ENCODE measurements around the gene MCU.

MCU gene

DNA sequence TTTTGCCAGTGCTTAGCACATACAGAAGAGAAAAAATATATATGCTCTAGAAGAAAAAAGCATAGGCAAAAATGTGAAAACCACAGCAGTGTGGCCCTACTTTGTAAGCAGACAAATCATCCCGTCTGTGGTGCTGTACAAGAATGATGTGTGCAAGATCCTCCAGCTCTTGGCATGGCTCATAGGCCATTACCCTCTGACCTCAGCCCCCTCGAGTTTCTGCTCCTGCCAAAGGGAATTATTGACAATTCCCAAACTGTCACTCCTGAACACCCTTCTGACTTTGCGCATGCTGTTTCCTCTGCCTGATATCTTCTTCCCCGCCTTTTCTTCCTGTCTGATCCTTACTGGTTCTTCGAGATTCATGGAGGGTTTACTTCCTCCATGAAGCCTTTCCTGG, 235.5 kb downstream of the MCU start:
- no peak for DNase-seq (ENCODE audit: low spot score)
- in situ Hi-C loops (cut with MboI; ENCODE audit: low sequenced_read_pairs, unreplicated experiment) = no loop called here
- TF ChIP-seq, protein P1, sequence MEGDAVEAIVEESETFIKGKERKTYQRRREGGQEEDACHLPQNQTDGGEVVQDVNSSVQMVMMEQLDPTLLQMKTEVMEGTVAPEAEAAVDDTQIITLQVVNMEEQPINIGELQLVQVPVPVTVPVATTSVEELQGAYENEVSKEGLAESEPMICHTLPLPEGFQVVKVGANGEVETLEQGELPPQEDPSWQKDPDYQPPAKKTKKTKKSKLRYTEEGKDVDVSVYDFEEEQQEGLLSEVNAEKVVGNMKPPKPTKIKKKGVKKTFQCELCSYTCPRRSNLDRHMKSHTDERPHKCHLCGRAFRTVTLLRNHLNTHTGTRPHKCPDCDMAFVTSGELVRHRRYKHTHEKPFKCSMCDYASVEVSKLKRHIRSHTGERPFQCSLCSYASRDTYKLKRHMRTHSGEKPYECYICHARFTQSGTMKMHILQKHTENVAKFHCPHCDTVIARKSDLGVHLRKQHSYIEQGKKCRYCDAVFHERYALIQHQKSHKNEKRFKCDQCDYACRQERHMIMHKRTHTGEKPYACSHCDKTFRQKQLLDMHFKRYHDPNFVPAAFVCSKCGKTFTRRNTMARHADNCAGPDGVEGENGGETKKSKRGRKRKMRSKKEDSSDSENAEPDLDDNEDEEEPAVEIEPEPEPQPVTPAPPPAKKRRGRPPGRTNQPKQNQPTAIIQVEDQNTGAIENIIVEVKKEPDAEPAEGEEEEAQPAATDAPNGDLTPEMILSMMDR (IDR thresholded peaks at IDR 0.05; ENCODE audit: borderline replicate concordance, control extremely low read depth, extremely low read depth, insufficient read depth, missing control alignments) = no peak

DNA sequence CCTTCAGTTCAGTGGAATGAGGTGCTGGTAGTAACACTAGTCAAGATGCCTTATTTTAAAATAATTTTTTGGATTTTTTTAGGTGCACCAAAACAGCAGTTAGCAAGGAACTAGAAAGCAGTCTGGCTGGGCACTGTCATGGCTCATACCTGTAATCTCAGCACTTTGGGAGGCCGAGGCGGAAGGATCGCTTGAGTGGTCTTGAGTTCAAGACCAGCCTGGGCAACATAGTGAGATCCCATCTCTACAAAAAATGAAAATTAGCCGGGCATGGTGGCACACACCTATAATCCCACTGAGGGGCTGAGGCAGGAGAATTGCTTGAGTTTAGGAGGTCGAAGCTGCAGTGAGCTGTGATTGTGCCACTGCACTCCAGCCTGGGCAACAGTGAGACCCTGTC, 236.9 kb downstream of the MCU start:
- in situ Hi-C loops (cut with MboI; ENCODE audit: low sequenced_read_pairs, unreplicated experiment) = no loop called here
- DNase-seq (ENCODE audit: low spot score) = no peak
- TF ChIP-seq, protein P1 (IDR thresholded peaks at IDR 0.05; ENCODE audit: borderline replicate concordance, control extremely low read depth, extremely low read depth, insufficient read depth, missing control alignments) = no peak

DNA sequence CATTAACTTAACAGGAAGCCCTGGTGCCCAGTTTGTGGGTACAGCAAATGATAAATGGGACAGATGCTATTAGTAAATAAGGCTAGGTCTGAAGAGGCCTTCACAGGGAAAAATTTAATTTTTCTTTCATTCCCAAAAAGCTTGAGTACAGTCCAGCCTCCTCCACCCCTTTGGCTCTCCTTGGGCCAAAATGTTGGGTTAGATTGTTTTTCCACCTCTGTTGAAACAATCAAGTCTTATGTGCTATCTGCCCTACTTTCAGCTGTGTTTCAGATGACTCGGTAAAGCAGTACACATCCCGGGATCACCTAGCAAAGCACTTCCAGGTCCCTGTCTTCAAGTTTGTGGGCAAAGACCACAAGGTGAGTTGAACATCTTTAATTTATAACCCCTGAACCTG, 238.3 kb downstream of the MCU start:
- TF ChIP-seq, protein P1 (IDR thresholded peaks at IDR 0.05; ENCODE audit: borderline replicate concordance, control extremely low read depth, extremely low read depth, insufficient read depth, missing control alignments) = no peak
- in situ Hi-C loops (cut with MboI; ENCODE audit: low sequenced_read_pairs, unreplicated experiment) = no loop called here
- no peak for DNase-seq (ENCODE audit: low spot score)

DNA sequence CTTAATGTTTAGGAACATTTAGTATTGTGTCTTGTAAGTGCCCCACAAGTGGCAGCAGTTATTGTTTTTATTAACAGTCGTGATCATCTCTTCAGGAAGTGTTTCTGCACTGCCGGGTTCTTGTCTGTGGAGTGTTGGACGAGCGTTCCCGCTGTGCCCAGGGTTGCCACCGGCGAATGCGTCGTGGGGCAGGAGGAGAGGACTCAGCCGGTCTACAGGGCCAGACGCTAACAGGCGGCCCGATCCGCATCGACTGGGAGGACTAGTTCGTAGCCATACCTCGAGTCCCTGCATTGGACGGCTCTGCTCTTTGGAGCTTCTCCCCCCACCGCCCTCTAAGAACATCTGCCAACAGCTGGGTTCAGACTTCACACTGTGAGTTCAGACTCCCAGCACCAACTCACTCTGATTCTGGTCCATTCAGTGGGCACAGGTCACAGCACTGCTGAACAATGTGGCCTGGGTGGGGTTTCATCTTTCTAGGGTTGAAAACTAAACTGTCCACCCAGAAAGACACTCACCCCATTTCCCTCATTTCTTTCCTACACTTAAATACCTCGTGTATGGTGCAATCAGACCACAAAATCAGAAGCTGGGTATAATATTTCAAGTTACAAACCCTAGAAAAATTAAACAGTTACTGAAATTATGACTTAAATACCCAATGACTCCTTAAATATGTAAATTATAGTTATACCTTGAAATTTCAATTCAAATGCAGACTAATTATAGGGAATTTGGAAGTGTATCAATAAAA, 240.5 kb downstream of the MCU start:
- no peak for DNase-seq (ENCODE audit: low spot score)
- in situ Hi-C loops (cut with MboI; ENCODE audit: low sequenced_read_pairs, unreplicated experiment) = no loop called here
- TF ChIP-seq, protein P1 (IDR thresholded peaks at IDR 0.05; ENCODE audit: borderline replicate concordance, control extremely low read depth, extremely low read depth, insufficient read depth, missing control alignments) = no peak

DNA sequence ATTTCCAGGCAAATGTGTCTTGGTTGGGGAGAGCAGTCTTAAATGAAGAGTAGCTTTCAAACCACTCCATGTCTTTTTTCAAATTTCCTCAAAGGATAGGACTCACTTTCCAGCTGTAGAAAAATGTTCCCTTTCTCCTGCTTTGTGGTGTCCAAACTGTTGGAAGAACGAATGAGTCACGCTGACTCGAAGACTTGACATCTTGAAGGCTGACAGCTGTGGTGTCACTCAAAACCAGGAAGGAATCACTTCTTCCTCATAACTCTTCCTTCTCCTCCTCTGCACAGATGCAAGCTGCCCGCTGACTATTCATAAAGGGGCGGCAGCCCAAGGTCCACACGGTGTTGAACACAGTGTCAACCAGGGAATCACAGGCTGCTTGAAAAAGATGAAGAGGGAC, 243.4 kb downstream of the MCU start:
- in situ Hi-C loops (cut with MboI; ENCODE audit: low sequenced_read_pairs, unreplicated experiment) = no loop called here
- no peak for DNase-seq (ENCODE audit: low spot score)
- TF ChIP-seq, protein P1 (IDR thresholded peaks at IDR 0.05; ENCODE audit: borderline replicate concordance, control extremely low read depth, extremely low read depth, insufficient read depth, missing control alignments) = no peak

Measured in GM13976 (cell line).